IgD-negative memory B cell (primary cell): ENCODE data around the gene ERCC6. TPM values are rescaled to one million over a fixed set of nuclear protein-coding genes. Genes with fewer than 3 reads are reported as not detected.

Experiments used
- H3K27ac Mint-ChIP-seq, 3 donors: one replicate each; pipeline ENCODE4 v1.8.0; 2020 to 2022; ENCODE audit warnings: mild to moderate bottlenecking in 3 of 3, mixed read lengths in 3 of 3, moderate library complexity in 1 of 3
- H3K27me3 Mint-ChIP-seq: one replicate; pipeline ENCODE4 v1.8.0; 2021; ENCODE audit warnings: mixed read lengths
- H3K36me3 Mint-ChIP-seq: one replicate; pipeline ENCODE4 v1.8.0; 2020; ENCODE audit warnings: mild to moderate bottlenecking, mixed read lengths
- H3K4me1 Mint-ChIP-seq, 3 donors: one replicate each; pipeline ENCODE4 v1.8.0; 2020 to 2022; ENCODE audit warnings: mixed read lengths in 3 of 3, mild to moderate bottlenecking in 1 of 3
- H3K4me3 Mint-ChIP-seq, 4 donors: one replicate each; pipeline ENCODE4 v1.8.0; 2020 to 2022; ENCODE audit warnings: mild to moderate bottlenecking in 4 of 4, mixed read lengths in 4 of 4, moderate library complexity in 3 of 4
- H3K9me3 Mint-ChIP-seq, 3 donors: one replicate each; pipeline ENCODE4 v1.8.0; 2020 to 2021; ENCODE audit warnings: mixed read lengths in 3 of 3, mild to moderate bottlenecking in 1 of 3
- polyA plus RNA-seq: library from polyadenylated mRNA; unstranded; fragments of 300-500 nt; fragmentation: Illumina TruSeq; gene quantifications from one replicate; pipeline ENCODE4 v1.2.3, GENCODE V29; 2021

Gene ERCC6
- polyA plus RNA-seq, 1 donor from 2014 or later, result 12.4 TPM

GRCh38 chr10:49560526-49560925 is 21.6 kb upstream of the ERCC6 start:
- H3K36me3 Mint-ChIP-seq, result peaks cover 4% of the 10 kb centered on the region
- no peaks in the 10 kb centered on the region for H3K4me1 Mint-ChIP-seq
- no peak overlapping the region for H3K4me3 Mint-ChIP-seq
- peaks cover 2 to 7% (median 3%) of the 10 kb centered on the region in 3 donors for H3K9me3 Mint-ChIP-seq
- no peak overlapping the region for H3K27ac Mint-ChIP-seq
- H3K27me3 Mint-ChIP-seq, result peaks cover 12% of the 10 kb centered on the region

GRCh38 chr10:49559476-49559875 is 20.6 kb upstream of the ERCC6 start:
- H3K4me3 Mint-ChIP-seq, result no peak overlapping the region
- H3K36me3 Mint-ChIP-seq, result peaks cover 6% of the 10 kb centered on the region
- peaks cover 3 to 10% (median 3%) of the 10 kb centered on the region in 3 donors for H3K9me3 Mint-ChIP-seq
- no peak overlapping the region for H3K27ac Mint-ChIP-seq
- H3K4me1 Mint-ChIP-seq, result no peaks in the 10 kb centered on the region
- H3K27me3 Mint-ChIP-seq, result peaks cover 12% of the 10 kb centered on the region

- Mint-ChIP-seq H3K4me1 (no peaks in the 10 kb centered on the region), H3K27me3 (peaks cover 14% of the 10 kb centered on the region), H3K36me3 (peaks cover 6% of the 10 kb centered on the region), H3K9me3 (peaks cover 2 to 11% (median 3%) of the 10 kb centered on the region in 3 donors), H3K27ac (no peak overlapping the region), H3K4me3 (no peak overlapping the region)
These were observed 19.3 kb upstream of the ERCC6 start for GRCh38 chr10:49558190-49558589.

DNA sequence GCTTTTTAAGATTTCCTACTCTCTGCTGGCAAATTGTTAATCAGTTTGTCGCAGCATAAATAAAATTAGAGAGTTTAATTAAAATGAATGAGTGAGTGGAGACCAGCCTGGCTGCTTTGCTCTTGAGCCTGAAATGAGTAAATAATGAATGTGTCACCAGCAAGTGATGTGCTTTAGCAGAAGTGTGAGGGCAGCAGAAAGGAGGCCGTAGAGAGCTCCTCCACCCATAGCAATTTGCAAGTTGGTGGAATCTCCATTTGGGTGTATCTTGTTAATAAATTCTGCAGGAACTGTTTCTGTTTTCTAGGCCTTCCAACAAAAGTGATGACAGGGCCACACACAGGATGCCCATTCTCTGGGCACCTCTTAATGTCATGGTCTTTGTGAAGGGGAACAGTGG is 18.8 kb upstream of the ERCC6 start:
- Mint-ChIP-seq H3K4me1 (no peaks in the 10 kb centered on the region), H3K9me3 (peaks cover 2 to 13% (median 3%) of the 10 kb centered on the region in 3 donors), H3K4me3 (no peak overlapping the region), H3K36me3 (peaks cover 6% of the 10 kb centered on the region), H3K27ac (no peak overlapping the region), H3K27me3 (peaks cover 15% of the 10 kb centered on the region)

DNA sequence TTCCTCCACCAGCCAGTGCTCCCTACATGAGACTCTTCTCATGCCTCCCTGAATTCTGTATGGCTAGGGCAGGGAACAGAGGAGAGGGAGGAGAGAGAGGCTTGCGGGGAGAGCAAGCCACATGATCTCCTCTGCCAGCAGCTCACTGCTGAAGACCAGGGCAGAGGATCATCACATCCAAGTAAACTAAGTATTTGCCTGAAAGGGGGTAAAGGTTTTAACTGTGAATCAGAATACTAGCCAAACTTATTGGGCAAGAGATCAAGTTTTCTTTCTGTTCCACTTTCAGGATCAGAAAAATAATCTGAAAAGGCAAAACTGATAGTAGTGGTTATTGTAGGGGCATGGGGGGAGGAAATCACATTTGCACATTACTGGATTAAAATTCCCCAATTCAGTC is 17.8 kb upstream of the ERCC6 start:
- Mint-ChIP-seq H3K36me3 (peaks cover 6% of the 10 kb centered on the region), H3K9me3 (peaks cover 2 to 13% (median 3%) of the 10 kb centered on the region in 3 donors), H3K4me3 (no peak overlapping the region), H3K4me1 (no peaks in the 10 kb centered on the region), H3K27me3 (peaks cover 14% of the 10 kb centered on the region), H3K27ac (no peak overlapping the region)

DNA sequence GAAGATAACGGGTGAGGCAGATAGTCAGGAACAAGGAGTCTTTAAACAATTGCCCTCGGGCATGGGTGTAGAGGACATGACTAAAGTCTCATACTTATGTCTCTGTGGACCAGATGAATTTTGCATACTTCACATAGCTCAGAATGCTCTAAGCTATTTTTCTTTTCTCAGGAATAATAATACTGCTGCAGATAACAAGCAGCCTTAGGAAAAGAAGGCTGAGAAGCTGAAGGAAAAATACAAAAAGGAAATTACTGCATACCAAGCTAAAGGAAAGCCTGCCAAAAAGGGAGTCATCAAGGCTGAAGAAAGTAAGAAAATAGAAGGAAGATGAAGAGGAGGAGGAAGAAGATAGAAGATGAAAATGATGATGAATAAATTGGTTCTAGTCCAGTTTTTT is 13.4 kb upstream of the ERCC6 start:
- Mint-ChIP-seq H3K4me3 (no peak overlapping the region), H3K36me3 (peaks cover 3% of the 10 kb centered on the region), H3K27ac (no peak overlapping the region), H3K4me1 (peaks cover 0 to 1% (median 0%) of the 10 kb centered on the region in 3 donors), H3K27me3 (peaks cover 7% of the 10 kb centered on the region), H3K9me3 (peaks cover 2 to 13% (median 3%) of the 10 kb centered on the region in 3 donors)

GRCh38 chr10:49550563-49550962 is 11.6 kb upstream of the ERCC6 start:
- no peak overlapping the region for H3K27ac Mint-ChIP-seq
- H3K4me3 Mint-ChIP-seq, result no peak overlapping the region
- peaks cover 7% of the 10 kb centered on the region for H3K27me3 Mint-ChIP-seq
- peaks cover 2 to 7% (median 2%) of the 10 kb centered on the region in 3 donors for H3K9me3 Mint-ChIP-seq
- peaks cover 6% of the 10 kb centered on the region for H3K36me3 Mint-ChIP-seq
- H3K4me1 Mint-ChIP-seq, result peaks cover 0 to 1% (median 0%) of the 10 kb centered on the region in 3 donors

GRCh38 chr10:49549640-49550346 is 10.9 kb upstream of the ERCC6 start:
- peaks cover 7% of the 10 kb centered on the region for H3K27me3 Mint-ChIP-seq
- no peak overlapping the region for H3K27ac Mint-ChIP-seq
- no peak overlapping the region for H3K4me3 Mint-ChIP-seq
- H3K36me3 Mint-ChIP-seq, result peaks cover 6% of the 10 kb centered on the region
- H3K9me3 Mint-ChIP-seq, result peaks cover 0 to 3% (median 2%) of the 10 kb centered on the region in 3 donors
- peaks cover 0 to 1% (median 0%) of the 10 kb centered on the region in 3 donors for H3K4me1 Mint-ChIP-seq

DNA sequence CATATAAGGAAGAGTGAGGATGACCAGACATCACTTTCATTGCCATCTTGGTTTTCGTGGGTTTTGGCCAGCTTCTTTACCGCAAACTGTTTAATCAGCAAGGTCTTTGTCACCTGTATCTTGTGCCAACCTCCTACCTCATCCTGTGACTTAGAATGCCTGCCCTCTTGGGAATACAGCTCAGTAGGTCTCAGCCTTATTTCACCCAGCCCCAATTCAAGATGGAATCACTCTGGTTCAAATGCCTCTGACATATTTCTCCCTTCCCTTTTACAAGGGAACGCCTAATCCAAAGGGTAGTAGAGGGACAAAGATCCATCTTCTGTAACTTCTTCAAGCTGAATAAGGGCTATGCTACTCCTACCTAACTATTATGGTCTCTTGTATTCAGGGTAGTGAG is 4.7 kb upstream of the ERCC6 start:
- Mint-ChIP-seq H3K9me3 (peaks cover 1 to 5% (median 4%) of the 10 kb centered on the region in 3 donors), H3K36me3 (peaks cover 4% of the 10 kb centered on the region), H3K4me1 (peaks cover 10 to 17% (median 11%) of the 10 kb centered on the region in 3 donors), H3K27ac (no peak overlapping the region), H3K27me3 (peaks cover 4% of the 10 kb centered on the region), H3K4me3 (no peak overlapping the region)

- Mint-ChIP-seq H3K27me3 (peaks cover 4% of the 10 kb centered on the region), H3K4me1 (peaks cover 11 to 25% (median 17%) of the 10 kb centered on the region in 3 donors), H3K27ac (no peak overlapping the region), H3K4me3 (no peak overlapping the region), H3K36me3 (peaks cover 4% of the 10 kb centered on the region), H3K9me3 (peaks cover 1 to 5% (median 4%) of the 10 kb centered on the region in 3 donors)
These were observed 3.4 kb upstream of the ERCC6 start for GRCh38 chr10:49542353-49542752.

- H3K4me1 Mint-ChIP-seq, result peaks cover 11 to 26% (median 18%) of the 10 kb centered on the region in 3 donors
- H3K4me3 Mint-ChIP-seq, result peak overlapping the region in 1 of 4 donors; percentile 16
- H3K27me3 Mint-ChIP-seq, result peaks cover 4% of the 10 kb centered on the region
- H3K36me3 Mint-ChIP-seq, result peaks cover 4% of the 10 kb centered on the region
- H3K9me3 Mint-ChIP-seq, result peaks cover 1 to 5% (median 4%) of the 10 kb centered on the region in 3 donors
- no peak overlapping the region for H3K27ac Mint-ChIP-seq
These were observed 2.8 kb upstream of the ERCC6 start for GRCh38 chr10:49541762-49542161.

GRCh38 chr10:49540056-49540797 is 1.3 kb upstream of the ERCC6 start:
- Mint-ChIP-seq H3K9me3 (peaks cover 1 to 4% (median 2%) of the 10 kb centered on the region in 3 donors), H3K4me3 (peak overlapping the region; percentile 90 to 94 (median 94)), H3K4me1 (peaks cover 21 to 36% (median 24%) of the 10 kb centered on the region in 3 donors), H3K36me3 (no peaks in the 10 kb centered on the region), H3K27me3 (peaks cover 4% of the 10 kb centered on the region), H3K27ac (peak overlapping the region in 1 of 3 donors; percentile 99)

- H3K27ac Mint-ChIP-seq, result peak overlapping the region; percentile 92 to 99 (median 98)
- peaks cover 4% of the 10 kb centered on the region for H3K27me3 Mint-ChIP-seq
- H3K4me3 Mint-ChIP-seq, result peak overlapping the region; percentile 90 to 94 (median 94)
- peaks cover 28 to 42% (median 30%) of the 10 kb centered on the region in 3 donors for H3K4me1 Mint-ChIP-seq
- H3K36me3 Mint-ChIP-seq, result no peaks in the 10 kb centered on the region
- peaks cover 1 to 4% (median 2%) of the 10 kb centered on the region in 3 donors for H3K9me3 Mint-ChIP-seq
These were observed 482 bp upstream of the ERCC6 start for GRCh38 chr10:49539320-49539885.

DNA sequence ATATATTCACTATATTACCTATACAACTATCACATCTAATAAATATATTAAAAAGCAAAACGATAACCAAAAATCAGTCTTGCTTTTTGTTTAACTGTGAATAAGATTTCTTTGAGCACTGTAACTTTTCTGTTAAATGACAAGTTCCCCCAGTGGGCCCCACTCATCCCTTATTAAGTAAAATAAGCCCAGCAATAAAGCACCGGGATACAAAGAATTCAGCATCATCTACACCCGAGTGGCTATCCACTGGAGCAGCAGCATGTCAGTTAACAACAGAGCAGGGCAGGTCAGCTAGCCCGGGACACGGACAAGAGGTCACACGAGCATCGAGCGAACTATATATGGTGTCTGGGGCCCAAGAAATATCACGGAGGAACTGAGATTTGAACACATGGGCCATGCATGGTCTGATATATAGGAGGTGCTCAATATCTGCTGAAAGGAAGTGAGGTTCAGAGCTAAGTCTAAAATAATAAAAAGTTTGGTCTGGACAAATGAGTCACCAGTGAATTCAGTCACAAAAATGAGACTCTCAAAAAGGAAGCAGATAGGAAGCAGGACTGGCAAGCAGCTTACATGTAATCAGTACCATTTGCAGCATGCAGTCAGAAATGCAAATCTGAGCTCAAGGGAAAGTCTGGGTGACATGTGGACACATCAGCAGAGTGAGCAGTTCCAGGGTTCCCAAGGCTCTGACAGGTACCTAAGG is 4.1 kb downstream of the ERCC6 start:
- Mint-ChIP-seq H3K4me3 (peak overlapping the region in 3 of 4 donors; percentile 3 to 71 (median 70)), H3K4me1 (peaks cover 27 to 41% (median 28%) of the 10 kb centered on the region in 3 donors)

More for the DNA sequence above, 4.1 kb downstream of the ERCC6 start:
- no peaks in the 10 kb centered on the region for H3K9me3 Mint-ChIP-seq
- H3K36me3 Mint-ChIP-seq, result peaks cover 5% of the 10 kb centered on the region
- H3K27ac Mint-ChIP-seq, result peak overlapping the region in 2 of 3 donors; percentile 70 to 90
- peaks cover 1% of the 10 kb centered on the region for H3K27me3 Mint-ChIP-seq
